ENCODE results near the gene HINT2. TPM values are rescaled to one million over a fixed set of nuclear protein-coding genes. Genes with fewer than 3 reads are reported as not detected.

The HINT2 gene
- total RNA-seq (2022; extraction: Qiagen RNA extraction; ENCODE audit: low read depth): 73.1 to 103 TPM (median 93.6 TPM) in 5 replicates

DNA sequence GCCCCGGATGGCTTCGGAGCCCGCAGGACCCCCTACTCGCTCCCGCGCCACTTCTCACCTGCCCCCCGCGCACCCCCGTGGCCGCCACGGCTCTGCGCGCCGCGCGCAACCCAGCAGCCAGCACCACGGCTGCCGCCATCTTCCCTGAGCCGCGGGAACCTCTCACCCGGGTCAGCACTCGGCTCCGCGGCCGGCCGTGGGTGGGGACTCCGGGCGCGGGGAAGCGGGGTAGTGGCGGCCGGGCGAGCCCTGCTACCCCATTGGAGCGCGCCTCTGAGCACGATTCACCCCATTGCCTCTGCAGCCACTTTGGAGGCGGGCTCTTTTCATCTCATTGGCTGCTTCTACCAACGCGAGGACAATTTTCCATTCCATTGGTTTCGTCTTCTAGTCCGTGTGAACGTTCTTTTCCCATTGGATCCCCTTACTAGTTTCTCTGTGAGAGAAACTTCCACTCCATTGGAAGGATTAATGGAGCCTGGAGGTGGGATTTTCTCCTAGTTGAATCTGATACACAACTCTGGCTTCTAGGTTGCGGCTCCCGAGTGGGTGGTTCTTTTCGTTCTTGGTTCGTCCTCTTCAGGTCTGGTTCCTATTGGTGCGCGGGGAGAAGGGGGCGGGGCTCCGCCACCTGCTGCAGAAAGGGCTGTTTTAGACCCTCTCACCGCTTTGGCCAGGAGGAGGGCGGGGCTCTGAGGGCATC, at the start of gene HINT2:
TSS of gene HINT2 (minus strand) at position 202 of the 703 bp plus-strand sequence. CDS start at position 139, 63 bp downstream.

DNA sequence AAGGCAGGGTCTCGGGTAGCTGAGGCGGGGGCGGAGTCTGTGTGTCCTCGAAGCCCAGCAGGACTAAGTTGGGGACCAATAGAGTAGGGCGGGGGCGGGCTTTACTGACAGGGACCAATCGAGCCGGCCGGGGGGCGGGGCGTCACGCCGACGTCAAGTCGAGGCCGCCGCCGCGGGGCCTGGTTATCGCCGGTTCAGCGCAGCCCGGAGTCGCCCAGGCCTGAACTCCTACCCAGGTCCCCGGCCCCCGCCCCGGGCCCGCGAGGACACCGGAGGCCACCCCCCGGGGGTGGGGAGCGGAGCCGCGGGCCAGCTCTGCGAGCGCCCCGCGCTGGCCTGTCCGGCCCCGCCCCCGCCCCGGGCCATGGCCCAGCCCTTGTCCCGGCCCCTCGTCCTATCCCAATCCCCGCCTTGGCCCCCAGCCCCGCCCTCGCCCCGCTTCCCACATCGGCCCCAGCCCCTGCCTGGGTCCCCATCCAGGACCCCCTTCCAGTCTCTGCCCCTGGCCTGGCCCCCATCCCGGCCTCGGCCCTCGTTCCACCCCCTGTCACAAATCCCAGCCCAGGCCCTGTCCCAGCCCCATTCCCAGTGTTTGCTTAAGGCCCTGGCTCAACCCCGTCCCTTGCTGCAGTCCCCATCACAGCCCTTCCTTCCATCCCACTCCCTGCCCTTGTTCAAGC, 14.4 kb upstream of the HINT2 start, which contains the start of gene TMEM8B:
TSS of gene TMEM8B (plus strand) at position 145 of the 680 bp plus-strand sequence. CDS start at position 365, 220 bp downstream.

DNA sequence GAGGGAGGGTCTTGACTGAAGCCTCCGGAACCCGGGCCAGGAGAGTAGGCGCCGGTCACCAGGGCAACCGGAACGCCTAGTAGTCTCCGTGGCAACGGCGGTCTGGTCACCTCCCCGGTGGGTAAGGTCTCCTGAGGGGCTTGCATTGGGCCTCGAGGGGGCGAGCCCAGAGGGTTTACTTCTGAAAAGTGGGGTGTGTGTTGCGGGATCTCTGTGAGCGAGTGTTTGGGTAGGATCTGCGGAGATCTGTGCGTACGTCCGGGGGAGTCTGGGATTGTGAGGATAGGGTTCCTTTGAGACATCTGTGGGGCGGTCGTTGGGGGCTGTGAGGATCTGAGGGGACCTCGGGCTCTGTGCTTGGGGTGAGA, 13.9 kb upstream of the HINT2 start, which contains the start of gene FAM221B:
TSS of gene FAM221B (minus strand) at position 17 of the 368 bp plus-strand sequence. CDS start 2,571 bp downstream, outside the sequence.

DNA sequence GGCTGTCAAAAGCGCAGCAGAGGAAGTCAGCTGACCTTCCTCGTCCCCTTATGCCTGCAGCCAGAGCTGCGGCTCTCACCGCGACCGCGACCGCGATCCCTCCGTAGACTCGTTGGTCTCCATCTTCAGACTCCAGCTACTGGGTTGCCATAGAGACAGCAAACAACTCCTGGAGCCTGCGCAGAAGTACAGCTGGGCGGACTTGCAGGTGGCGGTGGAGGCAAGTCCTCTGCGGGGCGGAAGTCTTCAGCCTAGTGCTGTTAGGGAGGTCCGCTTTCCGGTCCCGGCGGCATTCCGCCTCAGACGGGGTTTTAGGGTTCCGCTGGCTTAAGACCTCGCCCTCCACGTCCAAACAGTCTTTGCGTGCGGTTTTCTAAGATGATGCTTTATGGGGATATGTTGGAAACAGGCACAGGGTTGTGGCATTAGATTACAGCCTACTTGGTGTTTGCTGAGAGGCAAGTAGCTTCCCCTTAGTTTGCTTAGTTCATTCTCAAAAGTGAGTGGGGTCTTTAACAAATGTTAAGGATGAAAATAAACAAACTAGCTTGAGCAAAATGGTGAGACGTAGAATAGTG, 2.7 kb downstream of the HINT2 start, which contains the start of gene SPAG8:
TSS of gene SPAG8 (minus strand) at position 238 of the 578 bp plus-strand sequence. CDS start at position 123, 115 bp downstream.

DNA sequence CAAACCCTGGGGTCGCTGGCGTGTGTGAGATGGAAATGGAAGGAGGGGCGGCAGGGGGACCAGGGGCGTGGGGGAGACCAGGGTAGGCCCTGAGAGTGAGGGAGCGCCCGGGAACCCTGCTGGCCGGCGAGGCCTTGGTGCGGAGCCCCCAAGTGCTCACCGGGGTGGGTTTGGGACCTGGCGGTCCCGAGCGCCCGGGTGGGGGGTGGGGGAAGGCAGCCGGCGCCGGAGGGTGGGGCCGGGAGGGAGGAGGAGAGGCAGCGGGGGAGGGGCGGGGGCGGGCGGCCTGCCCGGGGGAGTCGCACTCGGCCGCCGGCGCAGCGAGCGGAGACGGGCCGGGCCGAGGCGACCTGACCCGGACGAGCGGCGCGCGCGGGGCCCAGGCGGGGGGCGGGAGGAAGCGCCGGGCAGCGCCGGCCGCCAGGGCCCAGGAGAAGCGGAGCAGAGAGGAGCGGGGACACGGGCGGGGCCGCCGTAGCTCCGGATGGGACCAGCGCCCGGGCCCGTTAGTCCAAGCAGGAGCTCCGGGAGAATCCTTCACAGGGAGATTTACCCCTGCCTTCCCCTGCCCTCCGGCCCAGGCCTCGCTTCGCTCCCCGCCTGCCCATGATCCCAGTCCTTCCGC, 23.4 kb downstream of the HINT2 start, which contains the start of gene NPR2:
TSS of gene NPR2 (plus strand) at position 295 of the 625 bp plus-strand sequence. CDS start 818 bp downstream, outside the sequence.

Other genes with a start within 250 kb of the HINT2 start
- 22.2 to 26.3 TPM (median 22.7 TPM) in 5 replicates for gene TESK1, start 209.8 kb downstream of the HINT2 start, total RNA-seq (2022; extraction: Qiagen RNA extraction; ENCODE audit: low read depth)
- 0.06 to 0.13 TPM (median 0.10 TPM) in 3 of 5 replicates, not detected in the others for gene CD72, start 196.6 kb downstream of the HINT2 start, total RNA-seq (2022; extraction: Qiagen RNA extraction; ENCODE audit: low read depth)
- gene SIT1, start 164.1 kb downstream of the HINT2 start, total RNA-seq (2022; extraction: Qiagen RNA extraction; ENCODE audit: low read depth): not detected in 5 replicates
- gene RMRP, start 157.0 kb downstream of the HINT2 start, total RNA-seq (2022; extraction: Qiagen RNA extraction; ENCODE audit: low read depth): 7.7 to 45.5 TPM (median 11.2 TPM) in 4 of 5 replicates, not detected in the other
- 20.7 to 25.4 TPM (median 22.7 TPM) in 5 replicates for gene CCDC107, start 156.8 kb downstream of the HINT2 start, total RNA-seq (2022; extraction: Qiagen RNA extraction; ENCODE audit: low read depth)
- gene ARHGEF39, start 149.8 kb downstream of the HINT2 start, total RNA-seq (2022; extraction: Qiagen RNA extraction; ENCODE audit: low read depth): 11.9 to 21.4 TPM (median 19.4 TPM) in 5 replicates
- gene CA9, start 141.1 kb downstream of the HINT2 start, total RNA-seq (2022; extraction: Qiagen RNA extraction; ENCODE audit: low read depth): 3.4 to 8.1 TPM (median 6.2 TPM) in 5 replicates
- gene TPM2, start 125.1 kb downstream of the HINT2 start, total RNA-seq (2022; extraction: Qiagen RNA extraction; ENCODE audit: low read depth): 576 to 636 TPM (median 626 TPM) in 5 replicates
- 104 to 127 TPM (median 121 TPM) in 5 replicates for gene TLN1, start 82.8 kb downstream of the HINT2 start, total RNA-seq (2022; extraction: Qiagen RNA extraction; ENCODE audit: low read depth)
- 55.2 to 62.8 TPM (median 58.7 TPM) in 5 replicates for gene CREB3, start 82.4 kb downstream of the HINT2 start, total RNA-seq (2022; extraction: Qiagen RNA extraction; ENCODE audit: low read depth)
- gene GBA2, start 65.8 kb downstream of the HINT2 start, total RNA-seq (2022; extraction: Qiagen RNA extraction; ENCODE audit: low read depth): 27.0 to 34.7 TPM (median 32.4 TPM) in 5 replicates
- 13.0 to 17.9 TPM (median 16.5 TPM) in 5 replicates for gene RGP1, start 65.8 kb downstream of the HINT2 start, total RNA-seq (2022; extraction: Qiagen RNA extraction; ENCODE audit: low read depth)
- 0.23 to 0.38 TPM in 2 of 5 replicates, not detected in the others for gene MSMP, start 60.8 kb downstream of the HINT2 start, total RNA-seq (2022; extraction: Qiagen RNA extraction; ENCODE audit: low read depth)
- 3.8 to 6.4 TPM (median 5.9 TPM) in 5 replicates for gene NPR2, start 23.5 kb downstream of the HINT2 start, total RNA-seq (2022; extraction: Qiagen RNA extraction; ENCODE audit: low read depth)
- gene SPAG8, start 2.8 kb downstream of the HINT2 start, total RNA-seq (2022; extraction: Qiagen RNA extraction; ENCODE audit: low read depth): 0.24 to 0.70 TPM (median 0.46 TPM) in 4 of 5 replicates, not detected in the other
- gene FAM221B, start 13.7 kb upstream of the HINT2 start, total RNA-seq (2022; extraction: Qiagen RNA extraction; ENCODE audit: low read depth): not detected in 5 replicates
- gene TMEM8B, start 14.2 kb upstream of the HINT2 start, total RNA-seq (2022; extraction: Qiagen RNA extraction; ENCODE audit: low read depth): 1.5 to 3.4 TPM (median 3.1 TPM) in 5 replicates
- gene OR13J1, start 55.4 kb upstream of the HINT2 start, total RNA-seq (2022; extraction: Qiagen RNA extraction; ENCODE audit: low read depth): not detected in 5 replicates
- gene HRCT1, start 91.2 kb upstream of the HINT2 start, total RNA-seq (2022; extraction: Qiagen RNA extraction; ENCODE audit: low read depth): 0.11 to 0.17 TPM (median 0.14 TPM) in 3 of 5 replicates, not detected in the others
- gene SPAAR, start 94.4 kb upstream of the HINT2 start, total RNA-seq (2022; extraction: Qiagen RNA extraction; ENCODE audit: low read depth): 0.08 TPM in 1 of 5 replicates, not detected in the others
- not detected in 5 replicates for gene OR2S2, start 143.1 kb upstream of the HINT2 start, total RNA-seq (2022; extraction: Qiagen RNA extraction; ENCODE audit: low read depth)
- gene RECK, start 221.9 kb upstream of the HINT2 start, total RNA-seq (2022; extraction: Qiagen RNA extraction; ENCODE audit: low read depth): 5.0 to 7.2 TPM (median 6.7 TPM) in 5 replicates

Measured in A549 treated with DMSO at 1 μM for 4 hours (cell line).